Psoas muscle (tissue), 8 donors: ENCODE measurements around the gene HAUS8. TPM values are rescaled to one million over a fixed set of nuclear protein-coding genes. Genes with fewer than 3 reads are reported as not detected.

Experiments used
- ATAC-seq, 4 donors: fragments of 200-7000 bp; cut with Tn5 transposase; one replicate each; pipeline ENCODE4 v1.9.1; 2020; ENCODE audit warnings: moderate library complexity in 3 of 4, mild to moderate bottlenecking in 2 of 4
- DNase-seq, 2 donors: peaks; one replicate each; pipeline ENCODE4 v3.0.0-alpha.2; 2020
- H3K27ac ChIP-seq: fragments of 200-600 bp; one replicate; pipeline ENCODE4 v1.8.0; 2022
- H3K27me3 ChIP-seq, 3 donors: fragments of 200-600 bp in 1 of 3; one replicate each; pipeline versions ENCODE4 v1.6.1 to v1.8.0; 2013 to 2022; ENCODE audit warnings: low read length in 2 of 3, mild to moderate bottlenecking in 2 of 3, moderate library complexity in 1 of 3; ENCODE audit not compliant: insufficient read depth in 3 of 3
- H3K36me3 ChIP-seq, 2 donors: fragments of 200-600 bp in 1 of 2; one replicate each; pipeline versions ENCODE4 v1.6.1 to v1.8.0; 2013 to 2022; ENCODE audit warnings: low read depth in 1 of 2, mild to moderate bottlenecking in 1 of 2, moderate library complexity in 1 of 2; ENCODE audit not compliant: insufficient read depth in 1 of 2
- H3K4me1 ChIP-seq: fragments of 200-600 bp; one replicate; pipeline ENCODE4 v1.8.0; 2022
- H3K4me3 ChIP-seq: fragments of 200-600 bp; one replicate; pipeline ENCODE4 v1.8.0; 2022; ENCODE audit warnings: mild to moderate bottlenecking
- H3K9me3 ChIP-seq: fragments of 200-600 bp; one replicate; pipeline ENCODE4 v1.8.0; 2022
- WGBS, 3 donors: extraction: QIAGEN DNeasy Blood & Tissue Kit; methylation state at CpG; one replicate each; pipeline versions ENCODE4 v1.1.6 to v1.1.7; 2013; 5-methylcytosine and 5-hydroxymethylcytosine counted together
- intact Hi-C, 2 donors: fragments of 100-400 bp; cut with DNase I; formaldehyde crosslinking; loops; one replicate each; pipeline versions ENCODE4 v1.11.0 to v1.14.2; 2022
- long read RNA-seq, 2 donors: library from polyadenylated mRNA; unstranded; transcript quantifications; one replicate each; pipeline ENCODE4 v2.0.0, GENCODE V29; 2021
- polyA plus RNA-seq, 3 donors: library from polyadenylated mRNA; stranded (reverse); fragments of 200-250 nt; gene quantifications; one replicate each; pipeline ENCODE4 v1.2.3, GENCODE V29; 2013
- total RNA-seq, 4 donors: library from RNA; stranded (reverse); fragmentation: NEBNext Ultra II Directional in 2 of 4; extraction: Animal tissue kit (Norgen Biotek cat#: 25700) in 2 of 4; gene quantifications; one replicate each; pipeline versions ENCODE4 v1.2.1 to v1.2.4, GENCODE V29; 2021 to 2023
- TF ChIP-seq, protein P1 (sequence below): fragments of 200-600 bp; IDR thresholded peaks from one replicate; pipeline ENCODE4 v1.8.0; 2022; ENCODE audit warnings: antibody characterized with exemption
- donor health status: healthy with polysubstance abuse.
- donor health status: DM: no; HTN: no; CAD: no; lungs with moderate emphysema.
- donor health status: Bipolar disorder and iron deficiency.
- donor health status: healthy.
- donor health status: DM: yes; HTN: yes; CAD: no.
- donor health status: DM: no; HTN: no; CAD: no.
- donor health status: DM: no; HTN: no; CAD: no.
- donor health status: DM: yes; HTN: yes; CAD: no.

The HAUS8 gene, protein sequence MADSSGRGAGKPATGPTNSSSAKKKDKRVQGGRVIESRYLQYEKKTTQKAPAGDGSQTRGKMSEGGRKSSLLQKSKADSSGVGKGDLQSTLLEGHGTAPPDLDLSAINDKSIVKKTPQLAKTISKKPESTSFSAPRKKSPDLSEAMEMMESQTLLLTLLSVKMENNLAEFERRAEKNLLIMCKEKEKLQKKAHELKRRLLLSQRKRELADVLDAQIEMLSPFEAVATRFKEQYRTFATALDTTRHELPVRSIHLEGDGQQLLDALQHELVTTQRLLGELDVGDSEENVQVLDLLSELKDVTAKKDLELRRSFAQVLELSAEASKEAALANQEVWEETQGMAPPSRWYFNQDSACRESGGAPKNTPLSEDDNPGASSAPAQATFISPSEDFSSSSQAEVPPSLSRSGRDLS
- total RNA-seq: 1 to 10 TPM; 1.8 to 5.9 (median 3.6) TPM
- polyA plus RNA-seq: 1 to 10 TPM; 4.2 to 5.7 (median 5.0) TPM
- long read RNA-seq, donor 1, partial matches to known transcripts: 1 of 1 reads
- long read RNA-seq, donor 1, other reads (novel, unspliced or antisense): 0 of 1 reads
- long read RNA-seq, donor 2: 0 reads

DNA sequence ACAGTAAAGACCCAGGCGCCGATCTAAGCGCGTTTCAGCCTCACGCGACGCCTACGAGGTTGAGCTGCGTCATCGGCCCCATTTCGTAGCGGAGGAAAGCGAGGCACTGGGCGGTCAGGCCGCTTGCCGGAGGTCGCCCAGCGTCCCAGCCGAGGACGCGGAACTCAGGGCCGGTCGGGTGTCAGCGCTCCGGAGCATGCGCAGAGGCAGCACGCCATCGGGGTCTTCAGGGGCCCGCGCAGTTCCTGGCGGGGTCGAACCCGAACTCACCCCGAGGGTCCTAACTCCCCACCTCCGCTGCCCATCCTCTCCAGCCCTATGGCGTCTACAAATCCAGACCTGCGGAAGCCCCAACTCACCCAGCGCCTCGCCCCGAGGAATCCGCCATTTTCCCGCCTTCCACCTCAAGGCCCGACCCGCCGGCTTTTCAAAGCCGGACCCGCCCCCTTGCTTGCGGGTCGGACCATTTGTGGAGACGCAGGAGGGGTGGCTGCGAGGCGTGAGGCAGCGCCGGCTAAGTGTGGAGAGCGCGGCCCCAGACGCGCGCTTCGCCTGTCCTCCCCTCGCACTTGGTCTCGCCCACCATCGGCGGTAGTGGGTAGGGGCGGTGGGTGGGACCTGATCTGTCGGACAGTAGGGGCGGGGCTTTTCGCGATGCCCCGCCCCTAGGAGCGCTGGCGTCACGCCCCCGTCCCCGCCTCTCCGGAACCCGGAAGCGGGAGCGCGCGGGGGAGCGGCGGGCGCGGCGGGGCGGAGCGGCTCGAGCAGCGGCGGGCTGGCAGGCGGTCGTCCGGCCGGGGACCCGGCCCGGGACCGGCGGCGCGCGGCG is at the start of gene HAUS8, which contains the start of gene MYO9B:
Gene HAUS8 (minus strand): TSS at position 418 of the 829 bp plus-strand sequence. CDS start 30 bp downstream, at position 388.
Gene MYO9B (plus strand): TSS at position 743 of the 829 bp plus-strand sequence. CDS start 25,941 bp downstream, outside the sequence.
- Histone ChIP-seq H3K36me3 (peaks cover 0 to 23% of the 10 kb centered on the region in 2 donors), H3K9me3 (no peaks in the 10 kb centered on the region), H3K27ac (peak within 1 kb of the TSS; percentile 81), H3K4me3 (peak within 1 kb of the TSS; percentile 91), H3K4me1 (peaks cover 21% of the 10 kb centered on the region), H3K27me3 (no peaks in the 10 kb centered on the region)
- intact Hi-C loops: loop anchor here (1.0 to 5.0 kb wide), 2 partner anchors 62 to 140 kb away; partner anchors contain the start of gene USE1 (in 1 of the 2)
- peak; percentile 97 to 99 (median 98) for ATAC-seq
- TF ChIP-seq, protein P1, sequence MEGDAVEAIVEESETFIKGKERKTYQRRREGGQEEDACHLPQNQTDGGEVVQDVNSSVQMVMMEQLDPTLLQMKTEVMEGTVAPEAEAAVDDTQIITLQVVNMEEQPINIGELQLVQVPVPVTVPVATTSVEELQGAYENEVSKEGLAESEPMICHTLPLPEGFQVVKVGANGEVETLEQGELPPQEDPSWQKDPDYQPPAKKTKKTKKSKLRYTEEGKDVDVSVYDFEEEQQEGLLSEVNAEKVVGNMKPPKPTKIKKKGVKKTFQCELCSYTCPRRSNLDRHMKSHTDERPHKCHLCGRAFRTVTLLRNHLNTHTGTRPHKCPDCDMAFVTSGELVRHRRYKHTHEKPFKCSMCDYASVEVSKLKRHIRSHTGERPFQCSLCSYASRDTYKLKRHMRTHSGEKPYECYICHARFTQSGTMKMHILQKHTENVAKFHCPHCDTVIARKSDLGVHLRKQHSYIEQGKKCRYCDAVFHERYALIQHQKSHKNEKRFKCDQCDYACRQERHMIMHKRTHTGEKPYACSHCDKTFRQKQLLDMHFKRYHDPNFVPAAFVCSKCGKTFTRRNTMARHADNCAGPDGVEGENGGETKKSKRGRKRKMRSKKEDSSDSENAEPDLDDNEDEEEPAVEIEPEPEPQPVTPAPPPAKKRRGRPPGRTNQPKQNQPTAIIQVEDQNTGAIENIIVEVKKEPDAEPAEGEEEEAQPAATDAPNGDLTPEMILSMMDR: no peak
- WGBS, 3 donors: 0 to 1% (median 0%) methylated on average over 84 to 103 of the region's 103 CpGs
- peak; percentile 99 to 100 for DNase-seq

DNA sequence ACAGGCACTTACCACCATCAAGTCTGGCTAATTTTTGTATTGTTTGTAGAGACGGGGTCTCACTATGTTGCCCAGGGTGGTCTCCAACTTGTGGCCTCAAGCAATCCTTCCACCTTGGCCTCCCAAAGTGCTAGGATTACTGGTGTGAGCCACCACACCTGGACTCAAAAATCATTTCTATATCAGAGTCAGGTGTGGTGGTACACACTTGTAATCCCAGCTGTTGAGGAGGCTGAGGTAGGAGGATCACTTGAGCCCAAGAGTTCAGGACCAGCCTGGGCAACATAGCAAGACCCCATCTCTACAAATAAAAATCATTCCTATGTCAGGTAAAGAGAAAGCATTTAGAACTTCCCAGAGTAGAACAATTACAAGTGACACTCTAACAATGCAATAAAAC is 48.8 kb upstream of the HAUS8 start:
- Histone ChIP-seq H3K4me3 (no peak overlapping the region), H3K27me3 (no peaks in the 10 kb centered on the region), H3K36me3 (no peaks in the 10 kb centered on the region), H3K27ac (no peak overlapping the region), H3K4me1 (no peaks in the 10 kb centered on the region), H3K9me3 (peaks cover 4% of the 10 kb centered on the region)
- WGBS, 3 donors: 94 to 100% (median 96%) methylated on average over 1 of the region's 1 CpG
- ATAC-seq (no peak), DNase-seq (no peak)
- intact Hi-C loops: no loop called here
- TF ChIP-seq, protein P1: no peak

DNA sequence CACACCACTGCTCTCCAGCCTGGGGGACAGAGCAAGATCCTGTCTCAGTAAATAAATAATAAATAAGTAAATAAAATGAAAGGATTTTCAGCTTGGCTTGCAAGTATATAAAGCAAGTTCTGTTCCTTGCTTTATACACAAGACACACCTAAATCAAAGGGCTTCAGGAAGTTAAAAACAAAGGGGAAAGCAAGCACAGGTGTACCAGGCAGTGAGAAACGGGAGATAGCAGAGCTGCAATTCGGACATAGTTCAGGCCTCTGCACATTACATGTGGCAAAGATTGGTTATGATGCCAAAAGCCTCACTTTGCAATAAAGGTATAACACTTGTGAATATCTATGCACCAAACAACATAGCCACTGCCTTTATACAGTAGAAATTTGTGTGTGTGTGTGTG is 47.8 kb upstream of the HAUS8 start:
- Histone ChIP-seq H3K36me3 (no peaks in the 10 kb centered on the region), H3K4me1 (no peaks in the 10 kb centered on the region), H3K27ac (no peak overlapping the region), H3K9me3 (peaks cover 4% of the 10 kb centered on the region), H3K27me3 (no peaks in the 10 kb centered on the region), H3K4me3 (no peak overlapping the region)
- DNase-seq (no peak), ATAC-seq (no peak)
- 96 to 97% (median 96%) methylated on average over 2 of the region's 2 CpGs for WGBS, 3 donors
- TF ChIP-seq, protein P1: no peak
- intact Hi-C loops: no loop called here

DNA sequence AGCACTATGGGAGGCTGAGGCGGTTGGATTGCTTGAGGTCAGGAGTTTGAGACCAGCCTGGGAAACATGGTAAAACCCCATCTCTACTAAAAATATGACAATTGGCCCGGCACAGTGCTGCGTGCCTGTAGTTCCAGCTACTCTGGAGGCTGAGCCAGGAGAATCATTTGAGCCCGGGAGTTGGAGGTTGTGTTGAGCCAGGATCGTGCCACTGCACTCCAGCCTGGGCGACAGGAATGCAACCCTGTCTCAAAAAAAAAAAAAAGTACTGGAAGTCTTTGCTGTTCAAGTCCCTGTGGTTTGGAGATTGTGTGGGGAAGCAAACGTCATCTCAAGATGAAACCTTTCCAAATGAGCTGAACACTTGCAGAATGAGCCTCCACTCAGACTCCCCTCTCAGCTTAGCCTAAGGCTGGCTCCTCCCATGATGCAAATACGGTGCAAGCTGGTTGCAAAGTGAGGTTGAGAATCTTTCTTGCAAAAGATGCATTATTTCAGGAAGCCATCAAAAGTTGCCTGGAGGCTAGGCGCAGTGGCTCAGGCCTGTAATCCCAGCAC is 46.6 kb upstream of the HAUS8 start:
- TF ChIP-seq, protein P1: no peak
- no peaks in the 10 kb centered on the region for H3K27me3 ChIP-seq
- no peaks in the 10 kb centered on the region for H3K36me3 ChIP-seq
- WGBS, 3 donors: 68 to 83% (median 74%) methylated on average over 9 of the region's 9 CpGs
- no peak overlapping the region for H3K27ac ChIP-seq
- H3K9me3 ChIP-seq: peaks cover 4% of the 10 kb centered on the region
- DNase-seq: no peak
- H3K4me3 ChIP-seq: no peak overlapping the region
- intact Hi-C loops: no loop called here
- ATAC-seq: no peak
- H3K4me1 ChIP-seq: peaks cover 8% of the 10 kb centered on the region
